HG03060 (cell line): ENCODE results near the gene USP10.

ENCODE experiments used
- ATAC-seq: cut with Tn5 transposase; IDR thresholded peaks from one replicate; pipeline ENCODE4 v1.9.1; 2021; ENCODE audit warnings: low read depth, moderate number of reproducible peaks; ENCODE audit not compliant: unreplicated experiment

Gene USP10

DNA sequence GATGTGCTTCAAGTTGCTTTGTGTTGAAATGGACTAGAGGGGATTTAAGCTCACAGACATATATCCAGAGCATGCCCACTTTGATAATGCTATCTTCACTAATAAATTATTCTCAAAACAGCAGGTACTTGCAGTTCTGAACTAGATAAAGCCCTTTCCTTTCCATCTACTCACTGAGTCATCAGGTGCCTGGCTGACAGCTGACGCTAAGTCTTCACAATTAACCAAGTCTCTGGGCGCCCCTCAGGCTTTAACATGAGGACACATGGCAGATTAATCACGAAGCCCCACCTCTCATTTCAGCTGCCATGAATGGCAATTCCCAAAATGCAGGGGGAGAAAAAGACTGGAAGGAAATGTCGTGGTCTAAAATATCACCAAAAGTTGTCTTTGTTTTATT is 90.5 kb downstream of the USP10 start:
- ATAC-seq, result no peak

DNA sequence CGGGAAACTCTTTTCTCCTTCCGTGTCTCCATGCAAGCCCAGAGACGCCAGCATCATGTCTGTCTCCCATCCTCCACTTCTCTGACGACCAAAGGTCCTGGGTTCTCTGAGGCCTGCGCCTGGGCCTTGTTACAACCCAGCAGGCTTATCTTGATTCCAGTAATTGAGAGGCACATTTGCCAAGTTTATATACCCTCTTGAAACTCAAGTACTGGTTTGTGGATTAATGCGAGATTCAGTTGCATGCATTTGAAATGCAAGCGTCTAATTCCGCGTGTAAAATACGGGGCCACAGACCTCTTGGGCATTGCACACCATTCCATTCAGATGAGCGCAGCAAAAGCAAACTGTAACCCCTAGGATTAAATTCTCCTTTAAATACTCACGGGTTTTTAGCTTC is 91.3 kb downstream of the USP10 start:
- no peak for ATAC-seq

DNA sequence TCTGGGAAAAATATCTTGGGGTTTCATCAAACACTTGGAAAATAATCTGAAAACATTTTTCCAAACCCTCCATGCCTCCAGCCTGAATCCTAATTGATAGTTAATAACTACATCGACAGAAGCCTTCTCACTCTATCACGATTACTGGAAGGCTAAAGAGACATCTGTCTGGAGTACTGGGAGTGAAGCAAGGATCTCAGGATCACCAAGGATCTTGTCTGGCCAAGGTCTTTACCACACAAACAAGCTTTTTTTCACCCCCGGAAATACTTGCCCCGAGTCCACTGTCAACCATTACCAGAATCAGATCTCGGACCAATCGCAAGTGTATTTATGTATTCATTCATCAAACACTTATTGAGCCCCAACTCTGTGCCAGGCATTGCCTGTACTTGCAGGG is 91.7 kb downstream of the USP10 start:
- ATAC-seq, result no peak

DNA sequence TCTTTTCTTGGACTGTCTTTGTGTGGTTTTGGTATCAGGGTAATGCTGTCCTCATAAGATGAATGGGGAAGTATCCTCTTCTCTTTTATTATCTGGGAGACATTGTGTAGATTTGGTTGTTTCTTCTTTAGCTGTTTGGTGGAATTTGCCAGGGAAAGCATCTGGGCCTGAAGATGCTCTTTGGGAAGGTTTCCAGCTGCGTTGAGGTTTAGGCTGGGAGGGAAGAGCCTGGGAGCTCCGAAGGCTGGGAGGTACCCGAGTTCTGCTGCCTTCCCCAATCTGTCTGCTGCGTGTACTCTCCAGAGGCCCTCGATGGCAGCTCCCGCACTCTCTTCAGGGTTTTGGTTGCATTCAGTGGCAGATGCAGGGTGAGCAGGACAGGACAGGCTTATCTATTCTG is 94.4 kb downstream of the USP10 start:
- no peak for ATAC-seq

DNA sequence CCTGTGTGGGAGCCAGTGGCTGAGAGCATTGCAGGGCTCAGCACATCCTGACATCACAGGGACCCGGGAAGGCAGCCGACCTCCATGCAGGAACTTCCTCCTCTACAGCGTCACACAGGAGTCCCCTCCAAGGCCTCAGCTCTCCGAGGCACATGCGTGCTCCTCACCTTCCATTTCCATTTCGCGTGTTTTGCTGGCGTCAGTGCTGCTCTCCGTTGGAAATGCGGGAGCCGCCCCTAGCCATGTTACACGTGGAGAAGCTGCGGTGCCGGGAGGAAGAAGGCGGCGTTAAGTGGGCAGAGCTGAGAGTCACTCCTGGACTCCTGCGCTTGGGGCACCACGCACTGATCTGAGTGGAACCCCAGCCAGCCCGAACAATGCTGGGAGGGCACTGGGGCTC is 94.8 kb downstream of the USP10 start:
- no peak for ATAC-seq

DNA sequence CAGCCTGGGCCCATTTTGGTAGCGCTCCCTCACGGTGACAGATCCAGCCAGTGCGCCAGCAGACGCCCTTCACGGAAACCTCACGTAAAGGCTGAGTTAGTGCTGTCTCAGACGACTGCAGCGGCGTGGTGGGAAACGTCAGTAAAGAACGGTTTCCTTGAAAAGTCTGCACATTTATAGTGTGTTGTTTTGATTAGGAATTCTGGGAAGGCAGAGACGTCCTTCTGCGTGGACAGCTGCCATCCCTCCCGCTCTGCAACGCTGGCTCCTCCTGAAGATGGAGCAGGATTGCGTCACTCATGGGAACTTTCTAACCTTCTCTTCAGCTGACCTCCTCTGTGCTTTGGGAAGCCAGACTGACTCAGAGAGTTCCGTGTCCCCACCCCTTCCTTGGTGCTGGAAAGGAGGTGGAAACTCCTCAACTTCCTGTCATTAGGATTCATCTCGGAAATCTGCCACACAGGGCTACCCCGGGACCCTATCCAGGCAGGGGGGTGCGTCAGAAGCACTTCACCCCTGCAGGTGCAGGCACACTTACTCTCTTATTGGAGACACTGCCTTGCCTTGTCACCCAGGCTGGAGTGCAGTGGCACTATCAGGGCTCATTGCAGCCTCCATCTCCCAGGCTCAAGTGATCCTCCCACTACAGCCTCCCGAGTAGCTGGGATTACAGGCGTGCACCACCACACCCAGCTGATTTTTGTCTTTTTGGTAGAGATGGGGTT is 95.7 kb downstream of the USP10 start:
- ATAC-seq, result no peak

DNA sequence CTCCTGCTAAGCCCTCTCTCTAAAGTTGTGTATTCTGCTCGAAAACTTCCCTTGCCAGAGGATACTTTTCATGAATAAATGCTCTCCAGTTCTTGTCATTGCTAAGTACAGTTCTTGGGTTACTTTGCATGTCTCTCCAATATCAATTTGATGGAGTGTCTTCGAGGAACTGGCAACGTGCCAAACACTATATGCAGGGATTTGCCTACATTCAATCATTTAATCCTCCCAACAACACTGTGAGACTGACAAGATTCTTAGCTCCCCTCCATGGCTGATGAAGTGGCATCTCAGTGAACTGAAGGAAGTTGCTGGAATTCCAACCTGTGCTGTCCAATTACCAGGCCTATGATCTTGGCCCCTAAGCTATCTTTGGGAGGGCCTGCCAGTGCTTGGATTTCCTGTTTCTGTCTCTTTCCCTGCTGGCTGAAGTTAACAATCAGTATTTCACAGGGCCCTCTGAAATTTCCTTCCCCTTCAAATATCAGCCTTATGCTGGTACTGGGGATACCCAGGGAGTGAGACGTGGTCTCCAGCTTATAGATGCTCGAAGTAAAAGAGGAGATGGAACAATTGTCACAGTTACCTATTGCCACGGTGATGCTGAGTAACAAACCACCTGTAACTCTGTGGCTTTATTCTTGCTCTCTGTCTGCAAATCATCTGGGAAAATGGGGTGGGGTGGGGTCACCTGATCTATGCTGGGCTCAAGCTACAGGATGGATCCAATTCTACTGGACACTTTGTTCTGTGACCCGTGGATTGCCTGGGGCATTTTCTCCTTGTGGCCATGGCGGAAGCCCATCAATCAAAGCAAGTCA is 100.6 kb downstream of the USP10 start:
- ATAC-seq, result no peak

DNA sequence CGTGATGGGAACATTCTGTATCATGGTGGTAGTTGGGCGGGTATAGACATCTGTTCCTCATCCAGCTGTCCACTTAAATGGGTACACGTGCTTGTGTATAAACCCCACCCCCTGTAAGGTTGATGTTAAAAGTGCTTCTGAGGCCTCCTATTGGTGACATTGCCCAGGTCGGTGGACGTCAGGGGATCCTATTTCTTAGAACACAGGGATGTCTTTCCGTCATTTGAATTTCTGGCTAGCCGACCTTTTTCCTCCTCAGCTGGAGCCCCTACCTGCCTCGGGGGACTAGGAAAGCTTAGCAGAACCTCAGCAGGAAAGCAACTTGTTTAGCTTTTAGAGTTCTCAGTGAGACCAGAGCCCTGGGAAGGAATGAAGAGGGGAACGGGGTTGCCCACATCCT is 103.3 kb downstream of the USP10 start:
- no peak for ATAC-seq

DNA sequence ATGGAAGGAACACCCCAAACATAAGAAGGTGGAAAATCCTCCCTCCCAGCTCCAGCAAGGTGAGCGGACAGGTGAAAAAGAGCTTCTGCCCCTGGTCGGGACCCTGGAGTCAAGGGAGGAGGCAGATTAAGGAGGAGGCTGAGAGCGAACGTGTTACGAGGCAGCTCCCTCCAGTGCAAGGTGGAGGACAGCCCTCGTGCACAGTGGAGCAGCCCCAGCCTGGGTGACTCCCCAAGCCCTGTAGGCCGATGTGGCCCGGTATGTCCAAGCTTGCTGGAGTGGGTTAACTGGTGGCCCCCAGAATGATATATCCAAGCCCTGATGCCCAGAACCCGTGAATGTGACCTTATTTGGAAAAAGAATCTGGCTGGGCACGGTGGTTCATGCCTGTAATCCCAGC is 104.5 kb downstream of the USP10 start:
- no peak for ATAC-seq

DNA sequence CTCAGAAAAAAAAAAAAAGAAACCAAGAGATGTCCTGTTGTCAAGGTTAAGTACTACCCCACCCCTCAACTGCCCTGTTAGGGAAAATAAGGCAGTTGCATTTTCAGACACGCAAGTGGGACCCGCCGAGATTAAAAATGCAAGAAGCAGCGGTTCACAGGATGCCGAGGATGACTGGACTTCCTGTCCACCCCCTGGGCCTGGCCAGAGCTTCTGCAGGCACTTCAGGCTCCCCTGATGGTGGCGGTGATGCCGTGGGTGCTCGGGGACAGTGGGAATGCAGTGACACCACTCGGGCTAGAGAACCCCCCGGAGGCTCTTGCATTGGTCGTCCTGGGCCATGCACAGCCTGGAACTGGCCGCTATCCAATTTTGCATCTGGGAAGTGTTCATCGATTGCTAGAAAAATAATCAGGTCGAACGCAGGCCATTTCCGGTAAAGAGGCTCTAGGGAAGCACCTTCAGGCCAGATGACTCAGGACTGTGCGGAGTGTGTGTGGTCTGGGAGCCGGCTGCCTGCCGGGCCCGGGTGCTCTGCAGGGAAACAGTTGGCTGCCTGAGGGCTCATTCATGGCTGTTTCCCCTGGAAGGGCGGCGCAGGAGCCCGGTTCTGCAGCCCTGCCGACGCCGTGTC is 106.6 kb downstream of the USP10 start:
- no peak for ATAC-seq

DNA sequence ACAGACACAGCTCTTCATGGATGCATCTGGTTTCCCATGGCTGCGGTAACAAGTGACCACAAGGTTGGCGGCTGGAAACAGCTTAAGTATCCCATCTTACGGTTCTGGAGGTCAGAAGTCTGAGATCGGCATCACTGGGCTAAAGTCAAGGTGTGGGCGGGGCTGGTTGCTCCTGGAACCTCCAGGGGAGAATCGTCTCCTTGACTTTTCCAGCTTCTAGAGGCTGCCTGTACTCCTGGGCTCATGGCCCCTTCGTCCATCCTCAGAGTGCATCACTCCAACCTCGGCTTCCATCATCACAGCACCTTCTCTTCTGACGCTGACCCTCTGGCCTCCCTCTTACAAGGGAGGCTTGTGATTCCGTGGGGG is 107.1 kb downstream of the USP10 start:
- ATAC-seq, result no peak

DNA sequence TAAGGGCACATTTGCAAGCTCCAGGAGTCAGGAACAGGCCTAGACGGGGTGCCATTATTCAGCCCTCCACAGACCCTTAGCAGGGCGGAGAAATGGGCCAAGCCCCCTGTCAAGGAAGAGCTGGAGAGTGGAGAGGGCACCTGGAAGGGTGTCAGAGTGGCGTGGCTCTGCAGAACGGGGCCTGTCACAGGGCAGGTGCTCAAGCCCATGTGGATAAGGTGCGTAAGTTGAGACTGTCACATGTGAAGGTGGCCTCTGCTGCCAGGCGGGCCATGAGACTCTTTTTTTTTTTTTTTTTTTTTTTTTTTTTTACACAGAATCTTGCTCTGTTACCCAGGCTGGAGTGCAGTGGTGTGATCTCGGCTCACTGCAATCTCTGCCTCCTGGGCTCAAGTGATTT is 108.0 kb downstream of the USP10 start:
- no peak for ATAC-seq

DNA sequence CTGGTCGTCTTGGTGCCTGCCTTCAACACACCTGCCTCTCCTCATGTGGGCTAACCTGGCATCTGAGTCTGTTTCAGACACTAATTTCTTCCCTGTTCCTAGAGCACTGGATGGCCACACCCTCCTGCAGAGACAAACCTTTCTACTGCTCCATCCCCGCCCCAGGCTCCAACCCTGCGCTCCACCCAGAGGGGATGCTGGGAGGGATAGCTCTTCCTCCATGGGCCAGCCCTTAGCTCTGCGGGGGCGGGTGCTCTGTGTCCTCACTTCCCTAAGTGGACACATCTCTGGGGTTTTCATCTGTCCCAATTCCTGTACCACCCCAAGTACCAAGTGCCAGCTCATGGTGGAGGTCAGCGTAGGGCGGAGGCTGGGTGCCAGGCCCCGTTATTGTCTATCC is 109.0 kb downstream of the USP10 start:
- no peak for ATAC-seq

DNA sequence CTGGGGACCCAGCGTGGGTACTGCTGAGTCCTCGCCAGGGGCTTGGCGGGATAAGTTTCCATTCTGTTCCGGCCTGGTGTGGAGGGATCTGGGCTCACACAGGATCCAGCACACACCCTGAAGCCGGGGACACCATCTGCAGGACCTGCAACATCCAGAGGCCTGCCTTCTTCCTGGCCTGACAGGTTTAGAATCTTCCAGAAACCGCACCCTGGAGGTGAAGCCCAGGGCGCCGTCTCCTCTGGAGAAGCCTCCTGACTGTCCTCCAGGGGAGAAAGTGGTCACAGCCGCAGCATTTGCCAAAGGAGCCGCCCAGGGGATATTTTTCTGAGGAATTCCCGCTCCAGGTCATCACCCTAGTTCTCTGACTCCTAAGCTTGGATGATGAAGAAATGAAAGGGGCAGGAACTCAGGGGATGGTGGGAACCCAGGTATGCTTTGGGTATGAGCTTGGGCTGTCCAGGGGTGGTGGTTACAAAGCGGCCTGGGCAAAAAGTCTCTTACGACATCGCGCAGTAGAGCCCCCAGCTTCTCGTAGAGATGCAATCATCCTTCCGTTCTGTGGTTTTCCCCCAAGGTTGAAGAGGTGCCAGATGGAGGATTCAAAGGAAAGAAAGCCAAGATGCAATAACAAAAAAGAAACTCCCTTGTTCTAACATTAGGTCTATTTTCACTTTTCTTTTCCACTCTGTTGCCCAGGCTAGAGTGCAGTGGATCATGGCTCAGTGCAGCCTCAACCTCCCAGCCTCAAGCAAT is 110.9 kb downstream of the USP10 start:
- no peak for ATAC-seq

DNA sequence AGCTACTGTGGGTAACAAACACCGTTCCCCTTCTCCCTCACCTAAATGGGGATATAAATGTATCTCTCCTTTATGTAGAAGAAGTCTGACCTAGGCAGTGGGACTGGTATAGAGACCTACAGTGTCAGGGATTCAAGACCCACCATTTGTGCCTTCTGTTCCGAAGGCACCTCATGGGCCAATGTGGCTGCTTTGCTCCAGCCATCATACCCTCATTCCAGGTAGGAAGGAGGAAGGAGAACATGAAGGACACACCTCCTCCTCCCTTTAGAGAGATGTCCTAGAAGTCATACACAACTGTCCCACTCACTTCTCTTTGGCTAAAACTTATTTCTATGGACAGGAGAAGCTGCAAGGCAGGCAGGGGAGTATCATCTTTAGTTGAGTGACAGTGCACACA is 111.7 kb downstream of the USP10 start:
- no peak for ATAC-seq

DNA sequence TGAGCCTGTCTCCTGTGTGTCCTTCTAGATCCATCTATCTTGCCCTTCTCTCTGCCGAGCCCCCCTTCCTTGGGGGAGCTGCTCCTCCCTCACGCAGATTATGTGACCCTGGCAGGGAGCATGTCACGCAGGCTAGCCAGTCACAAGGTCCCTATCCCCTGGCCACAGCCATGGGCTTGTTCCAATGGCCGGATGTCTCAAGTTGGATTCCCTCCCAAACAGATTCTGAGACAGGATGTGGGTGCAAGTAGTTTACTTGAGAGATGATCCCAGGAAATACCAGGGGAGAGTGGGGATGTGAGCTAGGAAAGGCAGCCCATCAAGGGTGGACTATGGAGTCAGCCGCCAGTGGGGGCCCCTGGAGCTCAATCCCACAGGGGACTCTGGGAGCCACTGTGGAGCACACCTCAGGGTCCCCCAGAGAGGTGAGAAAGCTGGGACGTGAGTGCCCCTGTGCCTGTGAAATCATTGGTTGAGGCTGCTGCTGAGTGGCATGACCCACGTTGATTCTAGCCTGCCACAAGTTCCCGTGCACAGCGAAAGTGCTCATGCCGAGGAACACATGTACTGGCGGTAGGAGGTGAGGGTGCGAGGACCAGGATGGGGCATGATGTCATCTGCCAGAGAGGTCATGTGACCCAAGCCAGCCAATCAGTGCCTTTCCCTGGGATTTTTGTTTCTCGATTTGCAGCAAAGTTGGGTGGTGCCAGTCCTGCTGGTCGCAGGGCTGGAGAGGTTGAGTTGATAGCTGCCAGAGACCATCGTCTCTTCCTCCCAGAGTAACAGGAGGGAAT is 113.5 kb downstream of the USP10 start:
- ATAC-seq, result no peak

DNA sequence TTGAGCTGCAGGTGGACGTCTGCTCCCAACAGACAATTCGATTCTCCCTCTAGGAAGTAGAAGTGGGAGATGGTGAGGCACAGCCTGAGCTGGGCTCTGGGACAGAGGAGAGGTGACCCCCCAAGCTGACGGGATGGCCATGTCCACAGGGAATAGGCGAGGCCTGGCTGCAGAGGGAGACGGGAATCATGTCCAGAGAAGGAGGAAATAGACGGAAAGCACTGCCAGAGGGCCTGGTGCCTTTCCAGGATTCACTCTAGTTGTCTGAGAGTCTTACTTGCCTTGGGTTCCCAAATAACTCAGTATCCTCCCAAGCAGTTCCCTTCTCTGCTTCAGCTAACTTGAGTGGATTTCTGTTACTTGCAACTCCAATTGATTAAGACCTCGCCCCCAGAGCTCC is 115.7 kb downstream of the USP10 start:
- no peak for ATAC-seq

DNA sequence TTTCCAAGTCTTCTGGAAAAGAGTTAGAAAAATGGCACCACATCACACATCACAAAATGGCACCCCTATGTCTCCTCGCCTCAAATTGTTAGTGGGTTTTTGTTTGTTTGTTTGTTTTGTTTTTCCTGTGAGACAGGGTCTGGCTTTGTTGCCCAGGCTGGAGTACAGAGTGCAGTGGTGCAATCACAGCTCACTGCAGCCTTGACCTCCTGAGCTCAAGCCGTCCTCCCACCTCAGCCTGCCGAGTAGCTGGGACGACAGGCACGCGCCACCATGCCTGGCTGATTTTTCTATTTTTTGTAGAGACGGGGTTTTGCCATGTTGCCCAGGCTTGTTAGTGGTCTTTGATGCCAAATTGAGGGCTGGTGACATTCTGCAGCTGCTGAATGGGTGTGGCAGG is 116.2 kb downstream of the USP10 start:
- ATAC-seq, result no peak

DNA sequence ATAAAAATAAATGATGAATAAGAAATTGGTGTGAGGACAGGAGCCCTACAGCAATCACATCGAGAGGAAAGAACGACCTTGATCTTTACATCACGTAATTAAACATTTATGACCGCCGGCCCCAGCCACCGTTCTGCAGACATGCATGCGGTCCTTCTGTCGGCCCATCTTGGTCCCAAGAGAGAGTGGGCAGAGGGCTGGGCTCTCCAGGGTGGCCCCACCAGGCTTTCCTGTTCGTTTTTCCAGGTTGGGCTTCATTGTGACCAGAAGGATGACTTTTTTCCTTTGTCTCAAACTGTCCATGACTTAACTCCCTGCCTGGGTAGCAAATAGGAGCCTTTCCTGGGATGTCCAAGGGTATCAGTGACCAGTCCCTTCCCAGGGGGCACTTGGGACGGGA is 116.7 kb downstream of the USP10 start:
- no peak for ATAC-seq

DNA sequence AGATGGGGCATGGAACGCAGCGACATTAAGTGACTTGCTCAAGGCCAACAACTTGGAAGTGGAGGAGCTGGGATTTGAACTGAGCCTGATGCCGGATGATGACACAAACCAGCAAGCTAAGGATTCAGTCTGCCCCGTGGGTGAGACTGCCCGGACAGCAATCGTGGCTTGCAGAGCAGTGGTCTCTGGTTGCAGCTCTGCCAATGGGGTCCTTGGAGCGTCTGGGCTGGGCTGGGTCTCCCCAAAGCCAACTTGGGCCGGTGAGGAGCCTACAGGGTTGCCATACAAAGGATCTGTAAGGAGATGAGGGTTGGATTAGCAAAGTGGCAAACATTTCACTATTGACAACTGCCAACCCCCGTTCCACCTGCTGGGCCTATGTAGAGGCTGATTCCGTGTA is 117.4 kb downstream of the USP10 start:
- ATAC-seq, result no peak
